Pancreas (tissue), 10 donors: ENCODE measurements around the gene SETD7. TPM values are rescaled to one million over a fixed set of nuclear protein-coding genes. Genes with fewer than 3 reads are reported as not detected.

ENCODE experiments used
- ATAC-seq, 4 donors: fragments of 200-7000 bp; cut with Tn5 transposase; one replicate each; pipeline versions ENCODE4 v1.8.0 to v1.9.1; 2020; ENCODE audit warnings: mild to moderate bottlenecking in 4 of 4, moderate library complexity in 4 of 4
- DNase-seq, 6 donors: peaks; one replicate each; pipeline ENCODE4 v3.0.0-alpha.2; 2020
- FAIRE-seq: peaks from 2 replicates; lab custom pipeline; 2012; peaks lifted over from hg19 to GRCh38; lab: Jason Lieb, UNC
- H3K27ac ChIP-seq, 4 donors: fragments of 200-600 bp; sonication (generic); 1 replicate in 3 of 4; 2 replicates in 1 of 4; pipeline versions ENCODE4 v1.5.0 to v1.8.0; 2020
- H3K27me3 ChIP-seq, 4 donors: fragments of 200-600 bp; one replicate each; pipeline ENCODE4 v1.8.0; 2021
- H3K36me3 ChIP-seq, 3 donors: fragments of 200-600 bp; sonication (generic) in 1 of 3; one replicate each; pipeline versions ENCODE4 v1.5.0 to v1.8.0; 2020 to 2021
- H3K4me1 ChIP-seq, 3 donors: fragments of 200-600 bp; one replicate each; pipeline ENCODE4 v1.8.0; 2021
- H3K4me3 ChIP-seq, 4 donors: fragments of 200-600 bp; sonication (generic) in 2 of 4; one replicate each; pipeline versions ENCODE4 v1.5.0 to v1.8.0; 2020 to 2021
- H3K9me3 ChIP-seq, 4 donors: fragments of 200-600 bp; one replicate each; pipeline ENCODE4 v1.8.0; 2021
- WGBS, 2 donors: extraction: QIAGEN DNeasy Blood & Tissue Kit; methylation state at CpG; one replicate each; pipeline ENCODE4 v1.1.7; 2013; 5-methylcytosine and 5-hydroxymethylcytosine counted together
- intact Hi-C, 3 donors: fragments of 100-400 bp; cut with DNase I; formaldehyde crosslinking; loops; one replicate each; pipeline versions ENCODE4 v1.11.1 to v1.14.2; 2022
- polyA plus RNA-seq, 2 donors: library from polyadenylated mRNA; stranded (reverse); fragments of 200-250 nt; gene quantifications; one replicate each; pipeline ENCODE4 v1.2.3, GENCODE V29; 2013
- total RNA-seq, 6 donors: library from RNA; stranded (reverse); fragmentation: NEBNext Ultra II Directional in 4 of 6; extraction: Animal tissue kit (Norgen Biotek cat#: 25700) in 4 of 6; gene quantifications; one replicate each; pipeline versions ENCODE4 v1.2.1 to v1.2.4, GENCODE V29; 2021 to 2023
- TF ChIP-seq, protein P1 (sequence below), 4 donors: fragments of 200-600 bp; sonication (generic) in 3 of 4; IDR thresholded peaks; one replicate each; pipeline versions ENCODE4 v1.5.0 to v1.8.0; 2021; ENCODE audit warnings: antibody characterized with exemption in 4 of 4
- donor health status: healthy with polysubstance abuse.
- donor health status: DM: no; HTN: no; CAD: no; lungs with moderate emphysema.
- donor health status: DM: no; HTN: no; CAD: no.
- donor health status: control.
- donor health status: control.
- donor health status: Bipolar disorder and iron deficiency.
- donor health status: DM: yes; HTN: yes; CAD: no.
- donor health status: DM: no; HTN: no; CAD: no.
- donor health status: DM: no; HTN: no; CAD: no.
- donor health status: DM: yes; HTN: yes; CAD: no.

SETD7 gene
- total and polyA plus RNA-seq, 8 donors = 7.1 to 25.1 (median 15.8) TPM

DNA sequence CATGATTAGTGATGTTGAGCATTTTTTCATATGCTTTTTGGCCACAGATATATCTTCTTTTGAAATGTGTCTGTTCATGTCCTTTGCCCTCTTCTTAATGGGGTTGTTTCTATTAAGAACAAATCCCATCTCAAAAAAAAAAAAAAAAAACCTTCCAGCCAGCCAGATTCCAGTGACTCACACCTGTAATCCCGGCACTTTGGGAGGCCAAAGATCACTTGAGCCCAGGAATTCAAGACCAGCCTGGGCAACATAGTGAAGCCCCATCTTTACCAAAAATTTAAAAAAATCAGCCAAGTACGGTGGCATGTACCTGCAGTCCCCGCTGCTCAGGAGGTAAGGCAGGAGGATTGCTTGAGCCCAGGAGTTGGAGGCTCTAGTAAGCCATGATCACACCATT is 97.0 kb downstream of the SETD7 start:
- H3K27ac ChIP-seq = no peak overlapping the region
- ATAC-seq (peak in 2 of 4 donors; percentile 9 to 17), FAIRE-seq (no peak), DNase-seq (no peak)
- H3K27me3 ChIP-seq = no peaks in the 10 kb centered on the region
- peaks cover 0 to 19% (median 13%) of the 10 kb centered on the region in 3 donors for H3K4me1 ChIP-seq
- WGBS, 2 donors = 63 to 70% methylated on average over 3 of the region's 3 CpGs
- intact Hi-C loops = no loop called here
- TF ChIP-seq, protein P1, sequence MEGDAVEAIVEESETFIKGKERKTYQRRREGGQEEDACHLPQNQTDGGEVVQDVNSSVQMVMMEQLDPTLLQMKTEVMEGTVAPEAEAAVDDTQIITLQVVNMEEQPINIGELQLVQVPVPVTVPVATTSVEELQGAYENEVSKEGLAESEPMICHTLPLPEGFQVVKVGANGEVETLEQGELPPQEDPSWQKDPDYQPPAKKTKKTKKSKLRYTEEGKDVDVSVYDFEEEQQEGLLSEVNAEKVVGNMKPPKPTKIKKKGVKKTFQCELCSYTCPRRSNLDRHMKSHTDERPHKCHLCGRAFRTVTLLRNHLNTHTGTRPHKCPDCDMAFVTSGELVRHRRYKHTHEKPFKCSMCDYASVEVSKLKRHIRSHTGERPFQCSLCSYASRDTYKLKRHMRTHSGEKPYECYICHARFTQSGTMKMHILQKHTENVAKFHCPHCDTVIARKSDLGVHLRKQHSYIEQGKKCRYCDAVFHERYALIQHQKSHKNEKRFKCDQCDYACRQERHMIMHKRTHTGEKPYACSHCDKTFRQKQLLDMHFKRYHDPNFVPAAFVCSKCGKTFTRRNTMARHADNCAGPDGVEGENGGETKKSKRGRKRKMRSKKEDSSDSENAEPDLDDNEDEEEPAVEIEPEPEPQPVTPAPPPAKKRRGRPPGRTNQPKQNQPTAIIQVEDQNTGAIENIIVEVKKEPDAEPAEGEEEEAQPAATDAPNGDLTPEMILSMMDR (IDR thresholded peaks at IDR 0.05) = no peak
- no peaks in the 10 kb centered on the region for H3K36me3 ChIP-seq
- H3K4me3 ChIP-seq = no peak overlapping the region
- no peaks in the 10 kb centered on the region for H3K9me3 ChIP-seq

DNA sequence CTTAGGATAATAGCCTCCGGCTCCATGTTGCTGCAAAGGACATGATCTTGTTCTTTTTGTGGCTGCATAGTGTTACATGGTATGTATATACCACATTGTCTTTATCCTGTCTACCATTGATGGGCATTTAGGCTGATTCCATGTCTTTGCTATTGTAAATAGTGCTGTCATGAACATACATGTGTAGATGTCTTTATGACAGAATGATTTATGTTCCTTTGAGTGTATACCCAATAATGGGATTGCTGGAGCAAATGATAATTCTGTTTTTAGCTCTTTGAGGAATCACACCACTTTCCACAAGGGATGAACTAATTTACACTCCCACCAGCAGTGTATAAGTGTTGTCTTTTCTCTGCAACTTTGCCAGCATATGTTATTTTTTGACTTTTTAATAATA is 97.5 kb downstream of the SETD7 start:
- DNase-seq (no peak), FAIRE-seq (no peak), ATAC-seq (no peak)
- Histone ChIP-seq H3K36me3 (no peaks in the 10 kb centered on the region), H3K27ac (peak overlapping the region in 1 of 4 donors; percentile 17), H3K9me3 (no peaks in the 10 kb centered on the region), H3K27me3 (no peaks in the 10 kb centered on the region), H3K4me1 (peaks cover 0 to 19% (median 13%) of the 10 kb centered on the region in 3 donors), H3K4me3 (no peak overlapping the region)
- TF ChIP-seq, protein P1 (IDR thresholded peaks at IDR 0.05) = no peak
- intact Hi-C loops = no loop called here
- WGBS, 2 donors = 47 to 50% methylated on average over 1 of the region's 1 CpG

- Histone ChIP-seq H3K27ac (peak overlapping the region in 3 of 4 donors; percentile 9 to 99 (median 99)), H3K9me3 (no peaks in the 10 kb centered on the region), H3K4me1 (peaks cover under 1 to 24% (median 18%) of the 10 kb centered on the region in 3 donors), H3K4me3 (peak overlapping the region in 2 of 4 donors; percentile 74 to 86), H3K36me3 (no peaks in the 10 kb centered on the region), H3K27me3 (no peaks in the 10 kb centered on the region)
- ATAC-seq (peak in 2 of 4 donors; percentile 1 to 9), DNase-seq (no peak), FAIRE-seq (no peak)
- TF ChIP-seq, protein P1 (IDR thresholded peaks at IDR 0.05) = no peak
- 9 to 11% methylated on average over 4 of the region's 4 CpGs for WGBS, 2 donors
- intact Hi-C loops = no loop called here
These were observed 98.7 kb downstream of the SETD7 start for GRCh38 chr4:139457318-139457717.

GRCh38 chr4:139455126-139455538 is 100.9 kb downstream of the SETD7 start:
- TF ChIP-seq, protein P1 (IDR thresholded peaks at IDR 0.05) = no peak
- Histone ChIP-seq H3K27ac (peak overlapping the region in 2 of 4 donors; percentile 99), H3K4me3 (peak overlapping the region in 3 of 4 donors; percentile 74 to 88 (median 86)), H3K4me1 (peaks cover 5 to 31% (median 26%) of the 10 kb centered on the region in 3 donors), H3K9me3 (no peaks in the 10 kb centered on the region), H3K36me3 (no peaks in the 10 kb centered on the region), H3K27me3 (no peaks in the 10 kb centered on the region)
- FAIRE-seq (no peak), DNase-seq (no peak), ATAC-seq (no peak)
- 11 to 13% methylated on average over 6 of the region's 6 CpGs for WGBS, 2 donors
- intact Hi-C loops = no loop called here
